ENCODE measurements around the gene SERP1. TPM values are rescaled to one million over a fixed set of nuclear protein-coding genes. Genes with fewer than 3 reads are reported as not detected.
A peak's percentile ranks its signal among the peaks of the same experiment; 100 is the strongest.

SERP1 gene
- polyA plus RNA-seq (2012; ENCODE audit: low read depth, missing spikeins) = 76.3 TPM

- TF ChIP-seq SPI1 (IDR thresholded peaks at IDR 0.05; ENCODE audit: low read depth, low read length) (peak; percentile 50), POLR2A (IDR thresholded peaks at IDR 0.05; ENCODE audit: low read depth, low read length) (peak; percentile 93), PAX5 (IDR thresholded peaks at IDR 0.05; ENCODE audit: insufficient read depth, low read length, severe bottlenecking) (peak; percentile 86), POLR2AphosphoS5 (IDR thresholded peaks at IDR 0.05; ENCODE audit: low read depth, low read length) (peak; percentile 95), TAF1 (IDR thresholded peaks at IDR 0.05; ENCODE audit: low read depth, low read length) (peak; percentile 78), POU2F2 (IDR thresholded peaks at IDR 0.05; ENCODE audit: low read depth, low read length) (peak; percentile 19; the same call in 1 of the 2 replicates)
- DNase-seq (ENCODE audit: insufficient read length, low spot score) (peak; percentile 72), FAIRE-seq (peak; percentile 99)
Observed at GRCh38 chr3:150546226-150547044, at the start of gene SERP1, which contains the start of gene EIF2A. Gene SERP1, minus strand, starts transcription at chr3:150546496. Its CDS starts 361 bp downstream, at chr3:150546135. Gene EIF2A, plus strand, starts transcription at chr3:150546787. Its CDS starts 16 bp downstream, at chr3:150546803.

GRCh38 chr3:150594150-150594549 lies 47.9 kb upstream of the SERP1 start:
- DNase-seq (ENCODE audit: insufficient read length, low spot score) (no peak), FAIRE-seq (no peak)
- TF ChIP-seq SPI1 (IDR thresholded peaks at IDR 0.05; ENCODE audit: low read depth, low read length) = no peak
- TF ChIP-seq PAX5 (IDR thresholded peaks at IDR 0.05; ENCODE audit: insufficient read depth, low read length, severe bottlenecking) = no peak
- TF ChIP-seq POU2F2 (IDR thresholded peaks at IDR 0.05; ENCODE audit: low read depth, low read length) = no peak
- no peak for TF ChIP-seq POLR2AphosphoS5 (IDR thresholded peaks at IDR 0.05; ENCODE audit: low read depth, low read length)
- TF ChIP-seq POLR2A (IDR thresholded peaks at IDR 0.05; ENCODE audit: low read depth, low read length) = no peak
- no peak for TF ChIP-seq TAF1 (IDR thresholded peaks at IDR 0.05; ENCODE audit: low read depth, low read length)

GRCh38 chr3:150589759-150590158 lies 43.5 kb upstream of the SERP1 start:
- FAIRE-seq (no peak), DNase-seq (ENCODE audit: insufficient read length, low spot score) (no peak)
- no peak for TF ChIP-seq POLR2AphosphoS5 (IDR thresholded peaks at IDR 0.05; ENCODE audit: low read depth, low read length)
- TF ChIP-seq POU2F2 (IDR thresholded peaks at IDR 0.05; ENCODE audit: low read depth, low read length) = no peak
- no peak for TF ChIP-seq POLR2A (IDR thresholded peaks at IDR 0.05; ENCODE audit: low read depth, low read length)
- no peak for TF ChIP-seq PAX5 (IDR thresholded peaks at IDR 0.05; ENCODE audit: insufficient read depth, low read length, severe bottlenecking)
- no peak for TF ChIP-seq SPI1 (IDR thresholded peaks at IDR 0.05; ENCODE audit: low read depth, low read length)
- TF ChIP-seq TAF1 (IDR thresholded peaks at IDR 0.05; ENCODE audit: low read depth, low read length) = no peak

- FAIRE-seq (peak; percentile 33), DNase-seq (ENCODE audit: insufficient read length, low spot score) (no peak)
- TF ChIP-seq POLR2A (IDR thresholded peaks at IDR 0.05; ENCODE audit: low read depth, low read length) = no peak
- TF ChIP-seq PAX5 (IDR thresholded peaks at IDR 0.05; ENCODE audit: insufficient read depth, low read length, severe bottlenecking) = no peak
- no peak for TF ChIP-seq POU2F2 (IDR thresholded peaks at IDR 0.05; ENCODE audit: low read depth, low read length)
- TF ChIP-seq TAF1 (IDR thresholded peaks at IDR 0.05; ENCODE audit: low read depth, low read length) = no peak
- TF ChIP-seq POLR2AphosphoS5 (IDR thresholded peaks at IDR 0.05; ENCODE audit: low read depth, low read length) = no peak
- TF ChIP-seq SPI1 (IDR thresholded peaks at IDR 0.05; ENCODE audit: low read depth, low read length) = no peak
Observed at GRCh38 chr3:150588027-150588830, 41.9 kb upstream of the SERP1 start.

DNA sequence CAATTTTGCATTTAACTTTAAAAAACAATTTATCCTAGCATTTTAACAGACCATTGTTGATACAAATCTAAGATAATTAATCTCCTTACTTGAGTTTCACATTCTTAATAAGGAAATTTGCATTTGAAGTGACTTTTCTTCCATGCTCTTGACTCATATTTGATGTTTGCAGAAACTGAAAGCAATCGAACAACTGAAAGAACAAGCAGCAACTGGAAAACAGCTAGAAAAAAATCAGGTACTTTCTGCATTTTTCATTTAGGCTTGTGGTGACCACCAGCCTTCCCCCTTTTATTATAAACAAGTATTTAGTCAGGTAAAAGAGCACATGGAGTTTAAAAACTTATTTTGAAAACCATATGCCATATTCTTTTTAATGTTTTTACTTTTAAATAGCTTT lies 36.7 kb upstream of the SERP1 start:
- DNase-seq (ENCODE audit: insufficient read length, low spot score) = no peak
- no peak for FAIRE-seq
- TF ChIP-seq SPI1 (IDR thresholded peaks at IDR 0.05; ENCODE audit: low read depth, low read length) (no peak), POLR2AphosphoS5 (IDR thresholded peaks at IDR 0.05; ENCODE audit: low read depth, low read length) (no peak), POU2F2 (IDR thresholded peaks at IDR 0.05; ENCODE audit: low read depth, low read length) (no peak), TAF1 (IDR thresholded peaks at IDR 0.05; ENCODE audit: low read depth, low read length) (no peak), PAX5 (IDR thresholded peaks at IDR 0.05; ENCODE audit: insufficient read depth, low read length, severe bottlenecking) (no peak), POLR2A (IDR thresholded peaks at IDR 0.05; ENCODE audit: low read depth, low read length) (no peak)

GRCh38 chr3:150582620-150583019 lies 36.3 kb upstream of the SERP1 start:
- FAIRE-seq = no peak
- DNase-seq (ENCODE audit: insufficient read length, low spot score) = no peak
- TF ChIP-seq SPI1 (IDR thresholded peaks at IDR 0.05; ENCODE audit: low read depth, low read length) (no peak), TAF1 (IDR thresholded peaks at IDR 0.05; ENCODE audit: low read depth, low read length) (no peak), POLR2A (IDR thresholded peaks at IDR 0.05; ENCODE audit: low read depth, low read length) (no peak), POLR2AphosphoS5 (IDR thresholded peaks at IDR 0.05; ENCODE audit: low read depth, low read length) (no peak), POU2F2 (IDR thresholded peaks at IDR 0.05; ENCODE audit: low read depth, low read length) (no peak), PAX5 (IDR thresholded peaks at IDR 0.05; ENCODE audit: insufficient read depth, low read length, severe bottlenecking) (no peak)

DNA sequence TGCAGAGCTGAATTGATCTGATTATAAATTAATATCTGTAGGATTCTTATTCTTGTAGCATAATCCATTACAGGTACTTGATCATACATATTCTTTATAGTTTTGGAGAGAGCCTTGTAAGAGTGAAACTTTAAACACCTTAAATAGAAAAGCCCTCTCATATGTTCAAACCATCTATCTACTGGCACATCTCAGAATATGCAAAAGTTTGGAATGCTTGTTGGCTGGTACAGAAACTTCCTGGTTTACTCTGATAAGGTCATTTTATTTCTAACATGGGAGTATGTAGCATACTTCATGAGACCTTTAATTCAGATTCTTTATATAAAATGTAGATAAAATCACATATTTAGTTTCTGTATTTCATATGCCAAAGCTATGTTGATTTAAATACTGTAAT lies 34.9 kb upstream of the SERP1 start:
- DNase-seq (ENCODE audit: insufficient read length, low spot score) = no peak
- TF ChIP-seq SPI1 (IDR thresholded peaks at IDR 0.05; ENCODE audit: low read depth, low read length) (no peak), POU2F2 (IDR thresholded peaks at IDR 0.05; ENCODE audit: low read depth, low read length) (no peak), TAF1 (IDR thresholded peaks at IDR 0.05; ENCODE audit: low read depth, low read length) (no peak), POLR2A (IDR thresholded peaks at IDR 0.05; ENCODE audit: low read depth, low read length) (no peak), PAX5 (IDR thresholded peaks at IDR 0.05; ENCODE audit: insufficient read depth, low read length, severe bottlenecking) (no peak), POLR2AphosphoS5 (IDR thresholded peaks at IDR 0.05; ENCODE audit: low read depth, low read length) (no peak)
- no peak for FAIRE-seq

- FAIRE-seq = no peak
- TF ChIP-seq POLR2AphosphoS5 (IDR thresholded peaks at IDR 0.05; ENCODE audit: low read depth, low read length) (no peak), SPI1 (IDR thresholded peaks at IDR 0.05; ENCODE audit: low read depth, low read length) (no peak), POU2F2 (IDR thresholded peaks at IDR 0.05; ENCODE audit: low read depth, low read length) (no peak)
- DNase-seq (ENCODE audit: insufficient read length, low spot score) = no peak
Observed at GRCh38 chr3:150577855-150578254, 31.6 kb upstream of the SERP1 start.

DNA sequence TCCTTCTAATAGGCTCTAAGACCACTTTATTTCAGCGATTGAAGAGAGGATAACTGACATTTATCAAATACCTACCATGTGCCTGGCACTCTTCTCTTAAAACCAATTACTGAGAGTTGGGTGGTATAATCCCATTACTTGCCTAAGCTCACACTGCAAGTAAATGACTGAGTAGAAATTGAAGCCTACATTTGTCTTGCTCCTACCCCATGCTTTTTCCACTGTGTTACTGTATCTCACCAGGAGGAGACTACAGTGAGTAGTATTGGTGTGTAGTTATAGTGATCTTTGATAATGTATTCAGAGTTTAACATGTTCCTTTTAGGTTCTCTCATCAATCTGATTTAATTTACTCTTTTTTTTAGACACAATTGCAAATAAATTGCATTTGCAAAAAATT lies 21.0 kb upstream of the SERP1 start:
- FAIRE-seq (no peak), DNase-seq (ENCODE audit: insufficient read length, low spot score) (no peak)
- TF ChIP-seq SPI1 (IDR thresholded peaks at IDR 0.05; ENCODE audit: low read depth, low read length) = no peak
- no peak for TF ChIP-seq POU2F2 (IDR thresholded peaks at IDR 0.05; ENCODE audit: low read depth, low read length)
